Mesenchymal stem cell (in vitro differentiated cells and primary cell): ENCODE results near the gene EXOC3.

ENCODE experiments used
- DNase-seq: peaks from one replicate; pipeline ENCODE4 v3.0.0-alpha.2; 2013
- H2AFZ ChIP-seq: one replicate; pipeline ENCODE4 v1.6.1; 2013; ENCODE audit warnings: low read depth, mild to moderate bottlenecking, control low read depth, inconsistent platforms, low read length, moderate library complexity
- H2AK5ac ChIP-seq: 2 replicates; pipeline ENCODE4 v1.6.1; 2013; ENCODE audit warnings: low read length, moderate library complexity, mild to moderate bottlenecking, inconsistent platforms; ENCODE audit not compliant: severe bottlenecking
- H2BK120ac ChIP-seq: one replicate; pipeline ENCODE4 v1.6.1; 2013; ENCODE audit warnings: low read depth, mild to moderate bottlenecking, inconsistent platforms, low read length, moderate library complexity
- H2BK12ac ChIP-seq, 2 experiments: one replicate each; pipeline ENCODE4 v1.6.1; 2013; ENCODE audit warnings: inconsistent platforms in 2 of 2, low read length in 2 of 2, mild to moderate bottlenecking in 2 of 2, moderate library complexity in 2 of 2, control low read depth in 1 of 2
- H2BK15ac ChIP-seq: one replicate; pipeline ENCODE4 v1.6.1; 2013; ENCODE audit warnings: mild to moderate bottlenecking, low read depth, inconsistent platforms; ENCODE audit not compliant: poor library complexity, severe bottlenecking
- H2BK5ac ChIP-seq: 2 replicates; pipeline ENCODE4 v1.6.1; 2013; ENCODE audit warnings: low read depth, mild to moderate bottlenecking, low read length, control low read depth, inconsistent platforms; ENCODE audit not compliant: poor library complexity, severe bottlenecking
- H3K14ac ChIP-seq, 2 experiments: one replicate each; pipeline ENCODE4 v1.6.1; 2013; ENCODE audit warnings: inconsistent platforms in 2 of 2, low read length in 2 of 2, control low read depth in 1 of 2, mild to moderate bottlenecking in 1 of 2, moderate library complexity in 1 of 2
- H3K18ac ChIP-seq, 2 experiments: one replicate each; pipeline ENCODE4 v1.6.1; 2013; ENCODE audit warnings: inconsistent platforms in 2 of 2, low read length in 2 of 2, control low read depth in 1 of 2, low read depth in 1 of 2, mild to moderate bottlenecking in 1 of 2
- H3K23ac ChIP-seq, 2 experiments: one replicate each; pipeline ENCODE4 v1.6.1; 2013; ENCODE audit warnings: inconsistent platforms in 2 of 2, low read length in 2 of 2, mild to moderate bottlenecking in 2 of 2, moderate library complexity in 2 of 2, control low read depth in 1 of 2
- H3K27ac ChIP-seq: 2 replicates; pipeline ENCODE4 v1.5.1; 2013; ENCODE audit warnings: mild to moderate bottlenecking, moderate library complexity, low read length, control low read depth, inconsistent platforms; ENCODE audit not compliant: poor library complexity, severe bottlenecking
- H3K27me3 ChIP-seq, 2 experiments: 2 replicates each; pipeline versions ENCODE4 v1.6.1 to v1.7.0; 2013; ENCODE audit warnings: low read length in 2 of 2, mild to moderate bottlenecking in 2 of 2, moderate library complexity in 2 of 2, control low read depth in 1 of 2, inconsistent platforms in 1 of 2; ENCODE audit not compliant: control insufficient read depth in 1 of 2, insufficient read depth in 1 of 2
- H3K36me3 ChIP-seq, 2 experiments: 2 replicates each; pipeline versions ENCODE4 v1.6.1 to v1.7.0; 2013; ENCODE audit warnings: low read length in 2 of 2, control low read depth in 1 of 2, inconsistent platforms in 1 of 2, low read depth in 1 of 2, mild to moderate bottlenecking in 1 of 2; ENCODE audit not compliant: insufficient read depth in 2 of 2, control insufficient read depth in 1 of 2
- H3K4ac ChIP-seq, 2 experiments: one replicate each; pipeline ENCODE4 v1.6.1; 2013; ENCODE audit warnings: inconsistent platforms in 2 of 2, low read length in 2 of 2, mild to moderate bottlenecking in 2 of 2, moderate library complexity in 2 of 2, control low read depth in 1 of 2, low read depth in 1 of 2
- H3K4me1 ChIP-seq: 2 replicates; pipeline ENCODE4 v1.6.1; 2013; ENCODE audit warnings: low read depth, low read length, control low read depth; ENCODE audit not compliant: control insufficient read depth, insufficient read depth
- H3K4me2 ChIP-seq: 2 replicates; pipeline ENCODE4 v1.6.1; 2013; ENCODE audit warnings: low read length, mild to moderate bottlenecking, inconsistent platforms; ENCODE audit not compliant: poor library complexity, severe bottlenecking
- H3K4me3 ChIP-seq, 2 experiments: 2 replicates each; pipeline versions ENCODE4 v1.5.1 to v1.7.0; 2013; ENCODE audit warnings: low read length in 2 of 2, mild to moderate bottlenecking in 2 of 2, control low read depth in 1 of 2, low read depth in 1 of 2; ENCODE audit not compliant: insufficient read depth in 1 of 2
- H3K79me1 ChIP-seq: replicated peaks from 2 replicates; pipeline ENCODE4 v1.6.1; 2013; ENCODE audit warnings: mild to moderate bottlenecking, control low read depth, low read length, inconsistent platforms; ENCODE audit not compliant: poor library complexity, severe bottlenecking
- H3K9ac ChIP-seq: 2 replicates; pipeline ENCODE4 v1.7.0; 2013; ENCODE audit warnings: mild to moderate bottlenecking, low read length, moderate library complexity
- H3K9me3 ChIP-seq: 2 replicates; pipeline ENCODE4 v1.7.0; 2013; ENCODE audit warnings: mild to moderate bottlenecking, low read length; ENCODE audit not compliant: control insufficient read depth
- H4K8ac ChIP-seq: one replicate; pipeline ENCODE4 v1.6.1; 2013; ENCODE audit warnings: inconsistent platforms, mild to moderate bottlenecking, low read length, moderate library complexity
- H4K91ac ChIP-seq: one replicate; pipeline ENCODE4 v1.6.1; 2013; ENCODE audit warnings: mild to moderate bottlenecking, low read length, inconsistent platforms
- WGBS: methylation state at CpG from one replicate; pipeline ENCODE4 v1.1.7; 2013; ENCODE audit warnings: mixed read lengths; 5-methylcytosine and 5-hydroxymethylcytosine counted together

EXOC3 gene

DNA sequence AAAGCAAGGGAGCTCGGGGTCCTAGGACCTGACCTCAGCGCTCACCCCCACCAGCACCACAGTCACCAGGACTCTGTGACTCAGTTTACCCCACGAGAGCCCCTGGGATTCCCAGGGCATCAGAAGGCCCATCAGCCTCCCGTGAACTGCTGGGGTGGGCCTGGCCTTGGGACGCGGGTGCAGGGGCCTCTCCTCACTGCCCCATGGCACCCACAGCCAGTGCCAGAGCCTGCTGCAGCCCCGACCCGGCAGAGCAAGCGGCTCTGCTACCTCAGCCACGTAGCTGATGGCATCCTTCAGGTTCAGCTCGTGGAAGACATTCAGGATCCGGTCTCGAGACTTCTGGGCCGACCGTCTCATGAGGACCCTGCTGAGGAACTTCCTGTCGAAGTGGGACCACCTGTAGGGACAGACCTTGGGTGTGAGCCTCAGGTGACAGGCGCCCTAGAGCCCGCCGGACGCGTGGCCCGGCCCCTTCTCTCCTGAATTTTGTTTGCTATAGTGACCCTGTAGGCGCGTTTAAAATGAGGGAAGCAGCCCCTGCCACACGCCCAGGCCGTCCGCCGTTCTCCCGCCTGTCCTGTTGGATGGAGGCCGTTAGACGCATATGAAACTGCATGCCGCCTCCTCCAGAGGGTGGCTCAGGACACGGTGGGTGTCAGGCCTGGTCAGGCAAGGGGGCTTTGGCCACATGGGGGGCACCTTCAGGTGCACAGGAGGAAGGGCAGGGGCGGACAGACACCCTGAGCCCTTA, 36.8 kb downstream of the EXOC3 start:
- H3K79me1 ChIP-seq = peaks cover 11% of the 10 kb centered on the region
- WGBS = 85% methylated on average over 34 of the region's 34 CpGs

DNA sequence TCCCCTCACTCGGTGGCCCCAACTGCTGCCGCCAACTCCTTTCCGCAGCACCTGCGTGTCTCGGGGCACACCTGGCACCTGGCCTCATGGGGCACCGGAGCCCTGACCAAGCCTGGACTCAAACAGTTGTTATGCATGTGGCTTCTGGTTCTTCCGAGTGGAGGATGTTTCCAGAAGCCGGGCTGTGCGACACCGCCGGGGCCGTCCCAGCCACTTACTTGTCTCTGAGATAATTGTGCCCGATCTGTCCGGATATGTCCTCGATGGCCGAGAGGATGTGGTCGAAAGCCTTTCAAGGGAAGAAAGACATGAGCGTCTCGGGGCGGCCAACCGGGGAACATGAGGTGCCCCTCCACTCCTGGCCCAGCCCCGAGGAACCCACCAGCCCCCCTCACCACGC, 38.4 kb downstream of the EXOC3 start:
- Histone ChIP-seq H3K4me2 (no peak overlapping the region), H3K27ac (no peak overlapping the region), H3K4ac (no peak overlapping the region), H4K8ac (no peak overlapping the region), H3K36me3 (peaks cover 0 to 9% of the 10 kb centered on the region in 2 experiments), H4K91ac (no peak overlapping the region), H3K79me1 (peaks cover 1% of the 10 kb centered on the region), H3K14ac (no peak overlapping the region), H3K4me3 (no peak overlapping the region), H3K23ac (no peak overlapping the region), H3K18ac (no peak overlapping the region), H2BK15ac (no peak overlapping the region), H2BK12ac (no peak overlapping the region), H2BK120ac (no peak overlapping the region), H3K4me1 (no peaks in the 10 kb centered on the region), H2AFZ (no peak overlapping the region), H2BK5ac (no peak overlapping the region), H3K9ac (no peak overlapping the region), H2AK5ac (no peak overlapping the region), H3K9me3 (no peaks in the 10 kb centered on the region), H3K27me3 (peaks cover 8 to 65% of the 10 kb centered on the region in 2 experiments)
- no peak for DNase-seq
- WGBS = 93% methylated on average over 21 of the region's 23 CpGs

More for the DNA sequence above, 36.8 kb downstream of the EXOC3 start:
- H3K4me1 ChIP-seq = peaks cover 12% of the 10 kb centered on the region
- H4K8ac ChIP-seq = no peak overlapping the region
- H4K91ac ChIP-seq = peak overlapping the region; percentile 2
- H2BK12ac ChIP-seq = no peak overlapping the region
- H2BK120ac ChIP-seq = no peak overlapping the region
- no peak overlapping the region for H3K23ac ChIP-seq
- H3K4me3 ChIP-seq = no peak overlapping the region
- no peak overlapping the region for H3K27ac ChIP-seq
- H3K36me3 ChIP-seq = peaks cover 0 to 11% of the 10 kb centered on the region in 2 experiments
- H3K9me3 ChIP-seq = no peaks in the 10 kb centered on the region
- no peak overlapping the region for H3K14ac ChIP-seq
- H3K4ac ChIP-seq = no peak overlapping the region
- H3K27me3 ChIP-seq = peaks cover 14 to 66% of the 10 kb centered on the region in 2 experiments
- H2AK5ac ChIP-seq = no peak overlapping the region
- no peak overlapping the region for H2BK15ac ChIP-seq
- H3K4me2 ChIP-seq = no peak overlapping the region
- H2BK5ac ChIP-seq = no peak overlapping the region
- no peak for DNase-seq
- H2AFZ ChIP-seq = no peak overlapping the region
- H3K9ac ChIP-seq = no peak overlapping the region
- no peak overlapping the region for H3K18ac ChIP-seq

DNA sequence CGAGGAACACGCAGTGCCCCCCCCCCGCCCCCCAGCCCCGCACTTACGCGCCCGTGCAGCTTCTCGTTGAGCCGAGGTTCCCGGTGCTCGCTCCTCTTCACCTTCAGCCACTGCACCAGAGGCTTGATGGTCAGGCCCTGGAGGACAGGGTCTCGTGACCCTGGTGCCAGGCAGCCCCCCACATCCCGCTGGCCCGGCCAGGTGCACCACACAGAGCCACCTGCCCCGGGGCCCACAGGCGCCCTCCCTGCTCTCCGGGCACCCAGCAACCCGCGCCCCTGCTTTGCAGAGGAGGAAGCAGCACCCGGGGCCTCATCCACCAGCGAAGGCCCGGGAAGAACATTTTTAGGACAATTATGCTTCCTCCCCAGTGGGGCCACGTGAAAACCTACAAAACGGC, 39.0 kb downstream of the EXOC3 start:
- no peaks in the 10 kb centered on the region for H3K9me3 ChIP-seq
- no peak overlapping the region for H2AK5ac ChIP-seq
- H2AFZ ChIP-seq = no peak overlapping the region
- H2BK15ac ChIP-seq = no peak overlapping the region
- no peak overlapping the region for H3K18ac ChIP-seq
- H3K79me1 ChIP-seq = no peaks in the 10 kb centered on the region
- H3K27ac ChIP-seq = no peak overlapping the region
- WGBS = 94% methylated on average over 17 of the region's 24 CpGs
- no peak overlapping the region for H2BK120ac ChIP-seq
- no peaks in the 10 kb centered on the region for H3K4me1 ChIP-seq
- H3K4me2 ChIP-seq = no peak overlapping the region
- H3K36me3 ChIP-seq = peaks cover 0 to 2% of the 10 kb centered on the region in 2 experiments
- no peak overlapping the region for H2BK5ac ChIP-seq
- DNase-seq = no peak
- peaks cover 8 to 60% of the 10 kb centered on the region in 2 experiments for H3K27me3 ChIP-seq
- H3K4ac ChIP-seq = no peak overlapping the region
- H3K23ac ChIP-seq = no peak overlapping the region
- no peak overlapping the region for H3K14ac ChIP-seq
- no peak overlapping the region for H4K8ac ChIP-seq
- H4K91ac ChIP-seq = no peak overlapping the region
- no peak overlapping the region for H3K4me3 ChIP-seq
- H3K9ac ChIP-seq = no peak overlapping the region
- no peak overlapping the region for H2BK12ac ChIP-seq

DNA sequence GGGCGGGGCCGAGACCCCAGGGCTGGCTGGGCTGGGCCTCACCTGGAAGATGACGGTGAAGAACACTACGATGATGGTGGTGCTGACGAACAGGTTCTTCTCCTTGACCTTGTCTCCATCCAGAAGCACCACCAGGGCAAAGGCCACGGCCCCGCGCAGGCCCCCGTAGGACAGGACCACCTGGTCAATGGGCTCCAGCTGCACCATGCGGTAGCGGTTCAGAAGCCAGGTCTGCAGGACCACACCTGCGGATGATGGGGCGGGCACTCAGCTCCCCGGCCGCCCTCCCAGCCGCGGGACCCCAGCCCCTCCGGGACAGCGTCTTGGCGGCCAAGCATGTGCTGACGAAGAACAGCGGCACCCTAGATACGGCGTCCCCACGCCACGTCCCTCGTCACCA, 39.5 kb downstream of the EXOC3 start:
- H3K18ac ChIP-seq = no peak overlapping the region
- WGBS = 96% methylated on average over 27 of the region's 27 CpGs
- H3K27me3 ChIP-seq = peaks cover 8 to 55% of the 10 kb centered on the region in 2 experiments

More for the DNA sequence above, 39.5 kb downstream of the EXOC3 start:
- Histone ChIP-seq H3K79me1 (no peaks in the 10 kb centered on the region), H3K4me1 (no peaks in the 10 kb centered on the region), H3K4ac (no peak overlapping the region), H2BK5ac (no peak overlapping the region), H3K23ac (no peak overlapping the region), H3K9me3 (no peaks in the 10 kb centered on the region), H2AK5ac (no peak overlapping the region), H2AFZ (no peak overlapping the region), H3K36me3 (no peaks in the 10 kb centered on the region), H3K14ac (no peak overlapping the region), H2BK12ac (no peak overlapping the region), H2BK120ac (no peak overlapping the region), H3K4me3 (no peak overlapping the region), H3K27ac (no peak overlapping the region), H3K4me2 (no peak overlapping the region), H2BK15ac (no peak overlapping the region), H4K8ac (no peak overlapping the region), H3K9ac (no peak overlapping the region), H4K91ac (no peak overlapping the region)
- DNase-seq = no peak
